ENCODE data around the gene CDK5. TPM values are rescaled to one million over a fixed set of nuclear protein-coding genes. Genes with fewer than 3 reads are reported as not detected.

CDK5 gene
- total RNA-seq, 1 experiment from 2014 or later, result 23.8 TPM

DNA sequence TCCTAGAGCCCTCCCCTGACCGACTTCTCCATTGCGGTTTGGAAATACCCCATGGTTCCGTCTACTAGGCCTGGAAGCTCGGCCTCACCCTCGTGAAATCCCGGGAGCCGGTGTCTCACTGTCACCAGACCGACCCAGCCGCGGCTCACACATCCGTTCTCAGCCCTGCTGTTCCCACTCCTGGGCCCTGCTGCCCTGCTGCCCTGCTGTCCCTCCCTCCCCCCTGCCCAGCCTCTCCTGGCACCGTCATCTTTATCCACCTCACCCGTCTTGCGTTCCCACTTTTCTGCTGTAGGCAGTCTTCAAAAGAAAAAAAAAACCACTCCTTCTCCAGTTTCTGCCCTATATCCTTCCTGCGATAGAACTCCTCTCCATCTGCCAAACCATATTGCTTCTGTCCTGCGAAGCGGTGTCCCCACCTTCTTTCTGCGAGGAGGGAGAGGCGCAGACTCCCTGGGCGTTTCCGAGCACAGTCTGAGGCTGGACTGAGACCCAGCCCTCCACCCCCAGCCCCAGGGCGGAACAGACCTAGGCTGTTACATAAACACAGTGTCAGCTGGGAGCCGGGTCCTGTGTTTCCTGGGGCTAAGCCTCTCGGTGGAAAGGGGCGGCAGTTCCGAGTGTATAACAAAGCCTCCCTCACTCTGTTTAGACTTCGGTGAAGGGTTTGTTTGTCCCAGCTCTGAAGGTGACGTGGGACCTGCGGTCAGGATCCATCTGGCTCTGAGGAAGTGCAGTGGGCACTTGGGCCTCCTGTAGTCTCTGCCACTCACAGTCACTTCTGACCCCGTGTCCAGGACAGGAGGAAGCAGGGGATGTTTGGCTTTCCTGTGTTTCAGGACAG, 31.4 kb upstream of the CDK5 start:
- POLR2A ChIA-PET, result interaction anchor here (1.0 kb wide), 1 partner anchor 25 kb away, joined by 3 read pairs; no protein-coding TSS in a partner anchor
- Mint-ChIP-seq H3K9me3 (ENCODE audit: unreplicated experiment) (no peaks in the 10 kb centered on the region), H3K27ac (ENCODE audit: unreplicated experiment) (peak overlapping the region; percentile 24), H3K27me3 (ENCODE audit: insufficient read depth, unreplicated experiment) (no peaks in the 10 kb centered on the region), H3K36me3 (ENCODE audit: insufficient read depth, unreplicated experiment) (peaks cover 32% of the 10 kb centered on the region), H3K4me3 (ENCODE audit: unreplicated experiment) (peak overlapping the region; percentile 65), H3K4me1 (ENCODE audit: low read depth, unreplicated experiment) (peaks cover 28% of the 10 kb centered on the region)
- Histone ChIP-seq H3K27me3 (replicated peaks; ENCODE audit: control insufficient read depth, insufficient read depth, low read length) (no peaks in the 10 kb centered on the region), H3K4me3 (ENCODE audit: low read depth, low read length) (no peak overlapping the region), H3K9me3 (no peaks in the 10 kb centered on the region), H3K4me1 (peaks cover 17% of the 10 kb centered on the region), H3K36me3 (ENCODE audit: control insufficient read depth, insufficient read depth, low read length) (peaks cover 1% of the 10 kb centered on the region)
- DNase-seq, result no peak
- no peak for TF ChIP-seq CTCF (IDR thresholded peaks at IDR 0.05; ENCODE audit: insufficient read depth in 1 of 2, low read depth in 1 of 2, low read length in 1 of 2, severe bottlenecking in 1 of 2, unreplicated experiment in 1 of 2)
- intact Hi-C loops (cut with micrococcal nuclease; ENCODE audit: unreplicated experiment), result no loop called here
- CTCF ChIA-PET, result interaction anchor here (0.7 to 1.0 kb wide), 2 partner anchors 22 to 122 kb away, joined by 3 read pairs; no protein-coding TSS in a partner anchor
- BruUV-seq (replicated peaks), result no TSS peak

DNA sequence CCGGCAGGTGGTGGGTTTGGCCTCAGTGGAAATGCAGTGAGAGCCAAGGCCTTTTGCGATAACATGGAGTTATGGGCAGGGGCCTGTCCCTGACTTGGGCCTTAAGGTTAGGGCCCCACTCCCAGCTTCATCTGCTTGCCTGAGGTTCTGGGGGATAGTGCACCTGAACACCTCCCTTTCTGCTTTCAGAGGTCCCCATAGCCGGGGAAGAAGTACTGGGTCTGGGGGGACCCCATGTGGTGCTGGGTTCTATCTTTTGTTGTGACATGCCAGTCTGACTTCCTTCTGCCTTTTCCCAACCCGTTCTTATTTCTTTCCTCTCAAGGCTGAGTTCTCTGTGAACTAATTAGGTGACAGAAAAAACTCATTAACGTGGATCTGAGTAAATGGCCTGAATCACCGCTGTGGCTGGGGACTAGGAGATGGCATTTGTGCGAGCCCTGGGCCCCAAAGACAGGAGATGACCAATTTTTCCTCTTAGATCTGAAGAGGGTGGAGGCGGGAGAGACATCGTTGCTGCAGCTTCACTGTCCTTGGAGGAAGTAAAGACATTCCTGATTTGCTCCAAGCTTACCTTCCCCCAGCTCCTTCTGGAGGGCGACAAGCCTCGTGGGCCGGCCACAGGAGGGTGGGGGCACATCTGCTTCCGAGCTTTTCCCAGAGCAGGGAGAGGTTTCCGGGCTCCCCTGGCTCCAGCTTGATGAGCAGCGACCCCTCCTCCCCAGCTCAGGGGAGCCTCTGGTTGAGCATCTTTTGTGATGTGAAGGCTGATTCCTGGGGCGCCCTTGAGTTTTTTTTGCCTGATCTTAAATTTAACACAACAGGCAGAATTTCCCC, 30.5 kb upstream of the CDK5 start:
- Histone ChIP-seq H3K27me3 (replicated peaks; ENCODE audit: control insufficient read depth, insufficient read depth, low read length) (no peaks in the 10 kb centered on the region), H3K9me3 (no peaks in the 10 kb centered on the region), H3K36me3 (ENCODE audit: control insufficient read depth, insufficient read depth, low read length) (peaks cover 1% of the 10 kb centered on the region), H3K4me1 (peaks cover 17% of the 10 kb centered on the region), H3K4me3 (ENCODE audit: low read depth, low read length) (peak overlapping the region; percentile 75)
- ChIA-PET POLR2A (interaction anchor here (0.8 to 1.0 kb wide), 2 partner anchors 26 kb away, joined by 3 read pairs; no protein-coding TSS in a partner anchor), CTCF (interaction anchor here (0.7 to 1.1 kb wide), 5 partner anchors 23 to 123 kb away, joined by 3 to 5 read pairs (median 3); no protein-coding TSS in a partner anchor)
- no peaks in the 10 kb centered on the region for H3K9me3 Mint-ChIP-seq (ENCODE audit: unreplicated experiment)
- peaks cover 32% of the 10 kb centered on the region for H3K36me3 Mint-ChIP-seq (ENCODE audit: insufficient read depth, unreplicated experiment)
- TF ChIP-seq CTCF (IDR thresholded peaks at IDR 0.05; ENCODE audit: insufficient read depth in 1 of 2, low read depth in 1 of 2, low read length in 1 of 2, severe bottlenecking in 1 of 2, unreplicated experiment in 1 of 2), result no peak
- H3K27me3 Mint-ChIP-seq (ENCODE audit: insufficient read depth, unreplicated experiment), result no peaks in the 10 kb centered on the region
- DNase-seq, result no peak
- peak overlapping the region; percentile 93 for H3K4me3 Mint-ChIP-seq (ENCODE audit: unreplicated experiment)
- intact Hi-C loops (cut with micrococcal nuclease; ENCODE audit: unreplicated experiment), result no loop called here
- H3K4me1 Mint-ChIP-seq (ENCODE audit: low read depth, unreplicated experiment), result peaks cover 28% of the 10 kb centered on the region
- TSS peak; percentile 28 for BruUV-seq (replicated peaks)
- no peak overlapping the region for H3K27ac Mint-ChIP-seq (ENCODE audit: unreplicated experiment)
